Measurements from ENCODE around the gene MRPL44. TPM values are rescaled to one million over a fixed set of nuclear protein-coding genes. Genes with fewer than 3 reads are reported as not detected.
"Not testable (repeated sequence)": the region's sequence is repeated elsewhere in the genome, so short reads cannot be mapped to it uniquely, and the experiment has no call there.

The MRPL44 gene
- total RNA-seq, 1 donor from 2014 or later, result 40.0 TPM

GRCh38 chr2:223934870-223935269 is 22.4 kb upstream of the MRPL44 start:
- ATAC-seq, result no peak
- DNase-seq, result no peak
- intact Hi-C loops (cut with micrococcal nuclease), result no loop called here

- DNase-seq (no peak), ATAC-seq (no peak)
- intact Hi-C loops (cut with micrococcal nuclease), result no loop called here
These were observed 21.7 kb upstream of the MRPL44 start for GRCh38 chr2:223935459-223936125.

GRCh38 chr2:223936862-223937326 is 20.4 kb upstream of the MRPL44 start:
- no peak for ATAC-seq
- no peak for DNase-seq
- intact Hi-C loops (cut with micrococcal nuclease), result no loop called here

- peak; percentile 31 for ATAC-seq
- no peak for DNase-seq
- intact Hi-C loops (cut with micrococcal nuclease), result no loop called here
These were observed 19.7 kb upstream of the MRPL44 start for GRCh38 chr2:223937535-223937934.

- intact Hi-C loops (cut with micrococcal nuclease); ATAC-seq; DNase-seq: not testable (repeated sequence)
These were observed 17.8 kb upstream of the MRPL44 start for GRCh38 chr2:223939438-223939837.

- intact Hi-C loops (cut with micrococcal nuclease), result no loop called here
- ATAC-seq (no peak), DNase-seq (no peak)
These were observed 15.5 kb upstream of the MRPL44 start for GRCh38 chr2:223941579-223942277.

- intact Hi-C loops (cut with micrococcal nuclease), result no loop called here
- no peak for ATAC-seq
- DNase-seq, result no peak
These were observed 14.1 kb upstream of the MRPL44 start for GRCh38 chr2:223943135-223943534.

GRCh38 chr2:223943561-223944008 is 13.7 kb upstream of the MRPL44 start:
- ATAC-seq (no peak), DNase-seq (no peak)
- intact Hi-C loops (cut with micrococcal nuclease), result no loop called here

- DNase-seq, result peak; percentile 54
- ATAC-seq, result peak; percentile 73
- intact Hi-C loops (cut with micrococcal nuclease), result no loop called here
These were observed 13.0 kb upstream of the MRPL44 start for GRCh38 chr2:223944166-223944702.

- ATAC-seq (peak; percentile 98), DNase-seq (peak; percentile 95)
- intact Hi-C loops (cut with micrococcal nuclease), result no loop called here
These were observed 12.3 kb upstream of the MRPL44 start, which contains the start of gene WDFY1 for GRCh38 chr2:223944703-223945531. TSS of gene WDFY1 (minus strand) at chr2:223945335. CDS start at chr2:223945284, 51 bp downstream.

GRCh38 chr2:223945755-223946154 is 11.5 kb upstream of the MRPL44 start:
- intact Hi-C loops (cut with micrococcal nuclease), result no loop called here
- no peak for ATAC-seq

GRCh38 chr2:223947711-223948205 is 9.5 kb upstream of the MRPL44 start:
- intact Hi-C loops (cut with micrococcal nuclease), result no loop called here
- no peak for ATAC-seq
- no peak for DNase-seq

More at GRCh38 chr2:223945755-223946154, 11.5 kb upstream of the MRPL44 start:
- DNase-seq, result no peak

GRCh38 chr2:223949241-223949840 is 7.9 kb upstream of the MRPL44 start:
- ATAC-seq, result no peak
- DNase-seq, result no peak
- intact Hi-C loops (cut with micrococcal nuclease), result no loop called here

- intact Hi-C loops (cut with micrococcal nuclease), result no loop called here
- ATAC-seq (no peak), DNase-seq (no peak)
These were observed 6.6 kb upstream of the MRPL44 start for GRCh38 chr2:223950448-223951347.

GRCh38 chr2:223952280-223952968 is 4.8 kb upstream of the MRPL44 start:
- ATAC-seq, result no peak
- intact Hi-C loops (cut with micrococcal nuclease), result no loop called here
- no peak for DNase-seq

GRCh38 chr2:223954401-223954800 is 2.9 kb upstream of the MRPL44 start:
- ATAC-seq, result no peak
- intact Hi-C loops (cut with micrococcal nuclease), result no loop called here
- no peak for DNase-seq

- intact Hi-C loops (cut with micrococcal nuclease), result no loop called here
- DNase-seq (no peak), ATAC-seq (no peak)
These were observed 963 bp upstream of the MRPL44 start for GRCh38 chr2:223956300-223956699.

Data from left ventricle myocardium superior (tissue), 1 donor.